SH-SY5Y (cell line): Measurements from ENCODE around the gene RANGAP1.

Experiments
- GATA2 ChIP-seq: IDR thresholded peaks from 2 replicates; pipeline ENCODE4 v1.6.1; 2011; ENCODE audit warnings: mild to moderate bottlenecking, low read depth, low read length
- GATA3 ChIP-seq: IDR thresholded peaks from 2 replicates; pipeline ENCODE4 v1.6.1; 2011; ENCODE audit warnings: low read depth, mild to moderate bottlenecking, low read length, moderate library complexity

RANGAP1 gene

DNA sequence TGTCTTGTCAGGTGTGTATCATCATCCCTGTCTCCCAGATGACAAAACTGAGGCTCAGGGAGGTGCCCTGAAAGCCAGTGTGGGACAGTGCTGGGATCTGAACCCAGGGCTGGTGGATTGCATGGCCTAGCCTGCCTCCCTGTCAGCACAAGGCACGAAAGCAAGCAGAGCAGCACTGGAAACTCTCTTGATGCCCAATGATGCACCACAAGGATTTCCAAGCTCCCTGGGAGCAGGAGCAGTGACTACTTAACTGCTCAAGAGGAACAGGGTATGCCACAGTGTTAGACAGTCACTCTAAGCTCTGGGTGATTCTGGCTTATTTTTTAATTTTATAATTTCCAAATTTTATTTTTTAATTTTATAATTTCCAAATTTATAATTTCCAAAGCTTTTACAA is 24.3 kb upstream of the RANGAP1 start:
- TF ChIP-seq GATA2, result no peak
- no peak for TF ChIP-seq GATA3

DNA sequence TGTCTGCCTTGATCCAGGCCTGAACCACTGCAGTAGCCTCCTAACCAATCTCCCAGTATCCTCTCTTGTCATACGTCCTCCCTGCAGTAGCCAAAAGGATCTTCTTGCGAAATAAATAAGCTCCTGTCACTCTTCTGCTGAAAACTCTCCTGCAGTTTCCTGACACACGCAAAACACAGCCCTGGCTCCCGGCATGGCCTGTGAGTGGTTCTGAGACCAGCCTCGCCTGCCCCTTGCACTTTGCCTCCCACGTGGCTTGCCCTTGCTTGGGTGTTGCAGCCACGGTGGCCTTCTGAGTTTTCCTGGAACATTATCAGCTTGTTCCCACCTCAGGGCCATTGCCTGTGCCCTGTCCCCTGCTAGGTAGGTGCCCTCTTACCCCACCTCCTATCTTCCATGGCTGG is 22.6 kb upstream of the RANGAP1 start:
- TF ChIP-seq GATA3, result no peak

DNA sequence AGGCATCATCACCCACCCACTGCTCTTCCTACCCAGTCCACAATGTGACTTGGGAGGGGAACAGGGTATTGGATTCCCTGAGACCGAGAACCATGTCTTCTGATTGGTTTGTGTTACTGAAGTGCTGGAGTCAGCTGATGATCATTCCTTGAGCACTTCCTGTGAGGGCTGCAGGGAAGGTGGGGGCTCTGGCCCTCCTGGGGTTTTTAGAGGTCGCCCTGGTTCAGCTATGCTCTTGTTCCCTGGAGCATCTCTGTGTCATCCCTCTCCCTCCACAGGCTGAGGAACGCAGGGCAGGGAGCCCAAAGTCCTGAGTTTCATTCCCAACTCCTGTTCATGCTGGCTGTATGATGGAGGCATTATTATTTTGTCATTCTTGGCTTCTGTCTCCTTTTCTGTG is 22.1 kb upstream of the RANGAP1 start:
- TF ChIP-seq GATA2 (no peak), GATA3 (no peak)

DNA sequence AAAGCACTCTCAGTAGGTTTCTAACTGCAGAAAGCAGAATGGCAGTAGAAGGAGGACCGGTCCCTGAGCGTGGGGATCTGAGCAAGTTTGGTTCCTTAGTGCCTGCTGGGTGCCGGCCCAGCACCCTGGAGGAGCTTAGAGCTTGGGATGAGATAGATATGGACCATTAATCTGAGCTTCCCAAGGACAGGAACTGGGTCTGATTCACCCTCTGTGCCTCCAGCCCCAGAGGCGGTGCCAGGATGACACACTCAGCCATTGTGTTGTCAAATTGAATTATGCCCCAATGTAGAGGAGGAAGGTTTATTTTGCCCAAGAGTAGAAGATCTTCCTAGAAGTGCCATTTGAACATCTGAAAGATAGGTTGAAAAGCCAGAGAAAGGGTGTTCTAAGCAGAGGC is 19.7 kb upstream of the RANGAP1 start:
- TF ChIP-seq GATA3 (no peak), GATA2 (no peak)

DNA sequence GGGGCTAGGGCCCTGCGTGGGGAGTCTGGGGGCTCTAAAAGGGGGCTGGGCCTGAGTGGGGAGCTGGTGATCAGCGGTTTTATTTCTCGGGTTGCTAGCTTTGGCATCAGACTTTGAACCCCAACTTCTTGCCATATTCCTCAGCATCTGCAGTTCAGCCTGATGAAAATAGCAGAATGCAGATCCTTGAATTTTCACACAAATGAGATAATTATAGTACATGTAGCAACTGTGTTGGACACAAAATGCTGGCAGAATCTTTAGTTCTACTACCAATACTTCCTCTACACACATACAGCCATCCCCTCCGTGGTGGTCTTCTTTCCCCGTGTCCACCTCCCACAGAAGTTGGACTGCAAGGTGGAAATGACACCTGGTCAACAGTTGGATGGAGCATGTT is 16.8 kb upstream of the RANGAP1 start:
- no peak for TF ChIP-seq GATA2
- TF ChIP-seq GATA3, result no peak

DNA sequence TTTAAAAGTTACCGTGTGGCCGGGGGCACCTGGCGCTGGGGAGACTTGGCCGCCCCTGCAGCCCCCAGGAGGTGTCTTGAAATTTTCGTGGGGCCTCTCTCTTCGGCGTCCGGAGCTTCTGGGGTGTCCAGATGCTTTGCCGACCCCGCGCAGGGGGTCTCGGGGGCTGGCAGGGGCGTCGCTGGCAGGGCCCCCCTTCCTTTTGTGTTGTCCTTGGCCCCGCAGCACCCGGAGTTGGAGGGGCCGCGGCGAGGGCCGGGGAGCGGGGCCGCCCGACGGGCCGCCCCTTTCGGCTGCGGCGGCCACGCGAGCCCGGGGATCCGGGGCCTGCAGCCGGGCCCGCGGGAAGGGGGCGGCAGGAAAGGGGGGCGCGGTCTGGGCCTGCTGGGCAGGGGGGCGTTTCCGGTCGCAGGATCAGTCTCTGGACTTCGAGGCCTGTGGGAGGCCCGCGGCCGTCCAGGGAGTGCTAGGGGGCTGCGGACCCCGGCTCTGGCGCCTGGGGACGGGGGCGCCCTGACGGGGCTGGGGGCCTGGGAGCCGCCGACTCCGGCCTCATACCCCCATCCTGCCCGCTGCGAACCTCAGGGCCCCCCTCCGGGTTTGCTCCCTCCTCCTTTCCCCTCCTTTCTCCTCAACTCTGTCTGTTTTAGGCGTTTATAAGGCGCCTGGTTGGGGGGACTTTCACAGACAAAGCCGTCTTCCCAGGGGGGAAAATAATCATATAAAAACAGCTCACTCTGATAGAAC is 16.2 kb upstream of the RANGAP1 start:
- TF ChIP-seq GATA2, result no peak
- no peak for TF ChIP-seq GATA3

DNA sequence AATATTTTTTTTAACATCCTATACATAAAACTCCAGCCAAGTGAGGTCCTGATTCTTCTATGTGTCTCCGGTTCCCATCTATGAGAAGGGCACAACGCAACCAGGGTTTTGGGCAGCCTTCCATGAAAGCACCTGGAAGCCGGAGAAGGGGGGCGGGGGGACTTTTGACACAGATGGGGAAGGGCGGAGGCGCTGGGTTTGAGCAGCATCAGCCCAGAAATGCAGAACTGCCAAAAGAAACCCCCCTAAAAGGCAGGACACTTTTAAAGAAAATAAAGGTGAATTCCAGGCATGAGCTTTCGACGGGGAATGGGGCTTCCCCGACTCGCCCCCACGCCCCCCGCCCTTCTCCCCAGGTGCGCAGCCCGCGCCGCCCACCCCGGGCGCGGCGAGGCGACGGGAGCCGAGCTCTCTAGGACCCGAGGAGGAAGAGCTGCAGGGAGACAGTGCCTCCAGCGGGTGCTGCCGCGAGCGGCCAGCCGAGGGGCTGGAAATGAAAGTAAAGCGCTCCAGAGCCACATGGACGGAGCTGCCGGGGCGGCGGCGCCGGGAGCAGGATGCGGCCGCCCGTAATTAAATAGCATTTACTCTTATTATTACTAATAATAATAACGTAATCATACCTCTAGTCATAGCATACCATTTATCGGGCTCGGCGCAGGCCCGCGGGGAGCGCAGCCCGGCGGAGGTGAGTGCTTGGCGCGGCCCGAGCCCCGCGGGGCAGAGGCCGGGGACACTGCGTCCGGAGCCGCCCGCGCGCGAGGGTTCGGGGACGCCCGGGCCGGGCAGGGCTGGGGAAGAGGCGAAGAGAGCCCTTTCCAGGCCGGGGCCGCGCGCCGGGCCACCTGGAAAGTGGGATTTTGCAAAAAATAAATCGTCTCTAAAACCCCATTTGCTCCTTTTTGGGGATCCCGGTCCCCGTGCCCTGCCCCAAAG is 15.4 kb upstream of the RANGAP1 start, which contains the start of gene ZC3H7B:
ZC3H7B (plus strand) TSS at position 441 of the 936 bp plus-strand sequence. CDS start 19,136 bp downstream, outside the sequence.
- TF ChIP-seq GATA2 (no peak), GATA3 (no peak)

DNA sequence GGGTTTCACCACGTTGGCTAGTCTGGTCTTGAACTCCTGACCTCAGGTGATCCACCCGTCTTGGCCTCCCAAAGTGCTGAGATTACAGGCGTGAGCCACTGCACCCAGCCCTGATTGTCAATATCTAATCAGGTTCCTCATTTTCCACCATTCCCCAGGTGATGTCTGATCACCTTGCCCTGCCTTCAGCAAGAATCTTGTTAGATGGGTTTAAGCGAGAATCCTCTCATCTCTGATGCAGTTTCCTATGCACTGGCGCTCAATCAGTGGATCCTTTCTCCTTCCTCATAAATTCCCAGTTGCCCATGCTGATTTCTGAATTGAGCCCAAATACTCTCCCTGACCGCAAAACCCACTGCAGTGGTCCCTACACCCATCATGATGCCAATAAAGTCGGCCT is 14.7 kb upstream of the RANGAP1 start:
- TF ChIP-seq GATA2 (no peak), GATA3 (no peak)

DNA sequence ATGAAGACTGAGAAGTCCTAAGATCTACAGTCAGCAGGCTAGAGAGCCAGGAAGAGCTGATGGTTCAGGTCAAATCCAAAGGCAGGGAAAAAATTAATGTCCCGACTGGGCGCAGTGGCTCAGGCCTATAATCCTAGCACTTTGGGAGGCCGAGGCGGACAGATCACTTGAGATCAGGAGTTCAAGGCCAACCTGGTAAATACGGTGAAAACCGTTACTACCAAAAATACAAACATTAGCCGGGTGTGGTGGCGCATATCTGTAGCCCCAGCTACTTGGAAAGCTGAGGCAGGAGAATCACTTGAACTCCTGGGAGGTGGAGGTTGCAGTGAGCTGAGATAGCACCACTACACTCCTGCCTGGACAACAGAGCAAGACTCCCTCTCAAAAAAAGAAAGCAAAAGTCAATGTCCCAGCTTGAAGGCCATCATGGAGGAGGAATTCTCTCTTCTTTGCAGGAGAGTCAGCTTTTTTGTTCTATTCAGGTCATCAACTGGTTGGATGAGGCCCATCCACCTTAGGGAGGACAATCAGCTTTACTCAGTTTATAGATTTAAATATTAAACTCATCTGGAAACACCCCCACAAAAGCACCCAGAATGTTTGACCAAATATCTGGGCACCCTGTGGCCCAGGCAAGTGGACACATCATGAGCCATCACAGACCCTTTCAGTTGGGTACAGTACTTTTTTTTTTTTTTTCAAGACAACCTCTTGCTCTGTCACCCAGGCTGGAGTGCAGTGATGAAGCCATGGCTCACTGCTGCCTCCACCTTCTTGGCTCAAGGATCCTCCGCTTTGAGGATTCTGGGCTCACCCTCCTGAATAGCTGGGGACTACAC is 11.1 kb upstream of the RANGAP1 start:
- TF ChIP-seq GATA2 (no peak), GATA3 (no peak)

DNA sequence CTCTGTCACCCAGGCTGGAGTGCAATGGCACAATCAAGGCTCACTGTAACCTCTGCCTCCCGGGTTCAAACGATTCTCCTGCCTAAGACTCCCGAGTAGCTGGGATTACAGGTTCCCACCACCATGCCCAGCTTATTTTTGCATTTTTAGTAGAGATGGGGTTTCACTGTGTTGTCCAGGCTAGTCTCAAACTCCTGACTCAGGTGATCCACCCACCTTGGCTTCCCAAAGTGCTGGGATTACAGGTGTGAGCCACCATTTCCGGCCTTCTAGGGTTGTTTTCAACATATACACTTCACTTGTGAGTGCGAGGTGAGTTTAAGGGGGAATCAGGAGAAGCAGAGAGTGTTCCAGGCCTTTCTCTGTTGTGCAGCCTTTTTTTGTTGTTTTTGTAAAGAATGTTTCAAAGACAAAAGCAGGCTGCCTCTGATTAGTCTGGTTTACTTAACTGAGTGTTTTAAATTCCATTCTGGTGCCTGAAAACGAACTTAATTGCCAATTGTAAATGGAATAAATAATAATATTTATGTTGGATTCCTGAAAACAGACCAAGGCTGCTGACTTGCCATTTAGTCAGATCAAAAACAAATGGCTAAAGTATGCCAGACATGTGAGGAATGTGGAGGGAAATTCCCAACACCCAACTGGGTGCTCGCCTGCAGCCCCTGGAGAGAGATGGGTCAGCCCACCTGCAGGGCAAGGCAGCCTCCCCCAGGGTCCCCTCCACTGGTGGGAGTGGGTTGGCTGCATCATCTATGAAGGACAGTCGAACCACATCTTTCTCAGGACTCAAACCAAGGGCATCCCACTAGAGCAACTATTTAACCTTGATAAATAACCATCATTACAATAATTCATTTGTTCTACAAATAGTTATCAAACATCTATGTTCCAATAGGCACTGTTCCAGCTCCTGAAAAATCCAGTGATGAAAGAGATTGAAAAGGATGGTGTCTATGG is 4.6 kb upstream of the RANGAP1 start:
- TF ChIP-seq GATA3 (no peak), GATA2 (no peak)

DNA sequence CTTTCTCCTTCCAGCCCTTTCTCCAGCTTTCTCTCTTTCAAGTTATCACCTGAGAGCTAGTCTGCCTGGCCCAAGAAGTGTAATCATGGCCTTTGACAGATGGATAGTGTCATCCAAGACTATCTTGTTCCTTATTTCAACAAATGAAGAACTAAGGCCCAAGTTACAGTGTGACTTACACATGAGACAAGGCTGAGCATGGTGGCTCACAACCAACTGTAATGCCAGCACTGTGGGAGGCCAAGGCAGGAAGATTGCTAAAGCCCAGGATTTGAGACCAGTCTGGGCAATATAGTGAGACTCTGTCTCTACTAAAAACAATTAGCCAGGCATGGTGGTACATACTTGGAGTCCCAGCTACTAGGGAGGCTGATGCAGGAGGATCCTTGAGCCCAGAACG is 3.7 kb upstream of the RANGAP1 start:
- TF ChIP-seq GATA2, result no peak
- TF ChIP-seq GATA3, result no peak

DNA sequence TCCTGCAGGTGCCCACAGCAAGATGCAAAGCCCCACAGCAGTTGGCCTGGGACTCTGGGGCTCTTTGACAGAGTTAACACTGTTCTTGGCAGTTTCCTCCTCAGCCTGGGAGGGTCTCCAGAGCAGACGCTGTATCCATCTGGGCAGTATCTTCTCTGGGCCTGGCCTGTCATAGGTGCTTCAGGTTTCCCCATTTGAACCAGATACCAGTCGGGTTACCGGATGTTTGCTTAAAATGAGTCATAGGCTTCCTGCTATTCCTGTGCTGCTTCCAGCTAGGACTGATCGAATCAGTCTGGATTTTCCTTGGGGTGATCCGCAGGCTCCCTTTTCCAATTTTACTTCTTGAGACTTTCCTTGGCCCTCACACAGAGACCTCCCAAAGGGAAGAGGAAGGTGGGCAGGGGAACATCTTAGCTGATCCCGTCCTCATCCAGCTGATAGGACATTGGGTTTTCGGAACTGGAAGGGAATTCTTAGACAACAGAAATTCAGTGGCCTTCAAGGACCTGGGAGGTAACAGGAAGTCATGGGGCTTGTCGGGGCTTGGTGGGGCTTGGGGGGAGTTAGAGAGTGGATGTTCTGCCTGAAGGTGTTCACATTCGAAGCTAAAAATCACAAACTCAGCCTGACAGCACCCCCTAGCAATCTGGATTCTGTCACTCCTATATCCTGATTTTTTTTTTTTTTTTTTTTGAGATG is 2.4 kb upstream of the RANGAP1 start:
- TF ChIP-seq GATA2, result no peak
- no peak for TF ChIP-seq GATA3
